Stomach (tissue), 9 donors: ENCODE data around the gene ADD1. TPM values are rescaled to one million over a fixed set of nuclear protein-coding genes. Genes with fewer than 3 reads are reported as not detected.
A peak's percentile ranks its signal among the peaks of the same experiment; 100 is the strongest.

Source experiments
- DNase-seq, 2 donors: peaks; one replicate each; pipeline versions ENCODE4 v3.0.0 to v3.0.0-alpha.2; 2013 to 2019
- H3K27ac ChIP-seq, 5 donors: fragments of 200-600 bp in 4 of 5; sonication (generic) in 4 of 5; one replicate each; pipeline ENCODE4 v1.5.1; 2013 to 2019; ENCODE audit warnings: mild to moderate bottlenecking in 1 of 5, moderate library complexity in 1 of 5
- H3K27me3 ChIP-seq, 3 donors: fragments of 200-600 bp; sonication (generic); one replicate each; pipeline ENCODE4 v1.5.1; 2017 to 2019; ENCODE audit warnings: mixed run types in 1 of 3
- H3K36me3 ChIP-seq, 4 donors: fragments of 200-600 bp; sonication (generic); 1 replicate in 3 of 4; 2 replicates in 1 of 4; pipeline ENCODE4 v1.5.1; 2016 to 2019
- H3K4me1 ChIP-seq, 4 donors: fragments of 200-600 bp; sonication (generic); one replicate each; pipeline ENCODE4 v1.5.1; 2016 to 2019
- H3K4me3 ChIP-seq, 4 donors: fragments of 200-600 bp; sonication (generic) in 3 of 4; one replicate each; pipeline ENCODE4 v1.5.1; 2016 to 2019; ENCODE audit warnings: mild to moderate bottlenecking in 1 of 4
- H3K9me3 ChIP-seq, 4 donors: fragments of 200-600 bp; sonication (generic); one replicate each; pipeline ENCODE4 v1.5.1; 2016 to 2019
- EP300 ChIP-seq: sonication (generic); formaldehyde crosslinking; IDR thresholded peaks from one replicate; pipeline ENCODE4 v1.6.1; 2017; ENCODE audit warnings: antibody characterized with exemption
- POLR2A ChIP-seq, 4 donors: fragments of 450-650 bp; IDR thresholded peaks; one replicate each; pipeline ENCODE4 v1.6.1; 2016; ENCODE audit warnings: antibody characterized with exemption in 4 of 4, control low read depth in 2 of 4, mild to moderate bottlenecking in 1 of 4, moderate library complexity in 1 of 4
- POLR2AphosphoS5 ChIP-seq, 3 donors: sonication (generic); formaldehyde crosslinking; IDR thresholded peaks; one replicate each; pipeline ENCODE4 v1.6.1; 2016; ENCODE audit warnings: antibody characterized with exemption in 3 of 3
- WGBS, 5 donors: extraction: QIAGEN DNeasy Blood & Tissue Kit in 3 of 5; methylation state at CpG; one replicate each; pipeline versions ENCODE4 v1.1.5 to v1.1.7; 2013 to 2018; 5-methylcytosine and 5-hydroxymethylcytosine counted together
- intact Hi-C: fragments of 100-400 bp; cut with DNase I; formaldehyde crosslinking; loops from one replicate; pipeline ENCODE4 v1.15.1; 2023; ENCODE audit warnings: low total_unique reads
- polyA plus RNA-seq, 3 donors: library from polyadenylated mRNA; stranded (reverse); fragments of 200-250 nt; gene quantifications; one replicate each; pipeline ENCODE4 v1.2.3, GENCODE V29; 2013
- total RNA-seq, 5 donors: library from RNA; depleted of rRNA; stranded (reverse); fragments of >200 nt; gene quantifications; one replicate each; pipeline versions ENCODE4 v1.1.0 to v1.2.3, GENCODE V29; 2014 to 2016
- TF ChIP-seq, protein P1 (sequence below), 7 experiments: fragments of 450-650 bp in 4 of 7; fragments of 200-600 bp in 3 of 7; sonication (generic) in 3 of 7; IDR thresholded peaks; one replicate each; pipeline ENCODE4 v1.5.1; 2016 to 2019; ENCODE audit warnings: antibody characterized with exemption in 7 of 7, control low read depth in 2 of 7, mild to moderate bottlenecking in 1 of 7
- donor health status: healthy with polysubstance abuse.
- donor health status: Bipolar disorder and iron deficiency.
- donor health status: healthy.

ADD1 gene
- total and polyA plus RNA-seq, 8 donors, result 103 to 1,174 (median 207) TPM

DNA sequence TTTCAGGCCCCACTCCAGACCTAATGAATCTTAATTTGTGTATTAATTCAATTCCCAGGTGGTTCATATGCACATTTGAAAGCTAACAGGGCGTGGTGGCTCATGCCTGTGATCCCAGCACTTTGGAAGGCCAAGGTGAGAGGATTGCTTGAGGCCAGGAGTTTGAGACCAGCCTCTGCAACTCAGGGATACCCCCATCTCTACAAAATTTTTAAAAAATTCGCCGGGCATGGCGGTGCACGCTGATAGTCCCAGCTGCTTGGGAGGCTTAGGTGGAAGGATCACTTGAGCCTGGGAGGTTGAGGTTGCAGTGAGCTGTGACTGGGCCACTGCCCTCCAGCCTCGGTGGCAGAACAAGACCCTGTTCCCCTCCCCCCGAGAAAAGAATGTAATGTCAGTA lies 31.2 kb downstream of the ADD1 start:
- Histone ChIP-seq H3K4me1 (peaks cover 30 to 87% (median 51%) of the 10 kb centered on the region in 4 donors), H3K27me3 (no peaks in the 10 kb centered on the region), H3K36me3 (peaks cover 17 to 43% (median 34%) of the 10 kb centered on the region in 4 donors), H3K27ac (peak overlapping the region in 1 of 5 donors; percentile 27), H3K9me3 (no peaks in the 10 kb centered on the region), H3K4me3 (no peak overlapping the region)
- no peak for DNase-seq
- TF ChIP-seq, protein P1, sequence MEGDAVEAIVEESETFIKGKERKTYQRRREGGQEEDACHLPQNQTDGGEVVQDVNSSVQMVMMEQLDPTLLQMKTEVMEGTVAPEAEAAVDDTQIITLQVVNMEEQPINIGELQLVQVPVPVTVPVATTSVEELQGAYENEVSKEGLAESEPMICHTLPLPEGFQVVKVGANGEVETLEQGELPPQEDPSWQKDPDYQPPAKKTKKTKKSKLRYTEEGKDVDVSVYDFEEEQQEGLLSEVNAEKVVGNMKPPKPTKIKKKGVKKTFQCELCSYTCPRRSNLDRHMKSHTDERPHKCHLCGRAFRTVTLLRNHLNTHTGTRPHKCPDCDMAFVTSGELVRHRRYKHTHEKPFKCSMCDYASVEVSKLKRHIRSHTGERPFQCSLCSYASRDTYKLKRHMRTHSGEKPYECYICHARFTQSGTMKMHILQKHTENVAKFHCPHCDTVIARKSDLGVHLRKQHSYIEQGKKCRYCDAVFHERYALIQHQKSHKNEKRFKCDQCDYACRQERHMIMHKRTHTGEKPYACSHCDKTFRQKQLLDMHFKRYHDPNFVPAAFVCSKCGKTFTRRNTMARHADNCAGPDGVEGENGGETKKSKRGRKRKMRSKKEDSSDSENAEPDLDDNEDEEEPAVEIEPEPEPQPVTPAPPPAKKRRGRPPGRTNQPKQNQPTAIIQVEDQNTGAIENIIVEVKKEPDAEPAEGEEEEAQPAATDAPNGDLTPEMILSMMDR (IDR thresholded peaks at IDR 0.05), result no peak
- TF ChIP-seq POLR2AphosphoS5 (IDR thresholded peaks at IDR 0.05) (no peak), EP300 (no peak), POLR2A (IDR thresholded peaks at IDR 0.05) (no peak)
- WGBS, 5 donors, result 93 to 98% (median 94%) methylated on average over 7 of the region's 7 CpGs
- intact Hi-C loops, result no loop called here

GRCh38 chr4:2875556-2875955 lies 31.9 kb downstream of the ADD1 start:
- WGBS, 5 donors, result 82 to 90% (median 87%) methylated on average over 3 of the region's 3 CpGs
- intact Hi-C loops, result no loop called here
- peaks cover 19 to 48% (median 38%) of the 10 kb centered on the region in 4 donors for H3K36me3 ChIP-seq
- DNase-seq, result no peak
- H3K4me1 ChIP-seq, result peaks cover 28 to 80% (median 48%) of the 10 kb centered on the region in 4 donors
- H3K27ac ChIP-seq, result no peak overlapping the region
- no peak for TF ChIP-seq EP300
- no peaks in the 10 kb centered on the region for H3K27me3 ChIP-seq
- no peak overlapping the region for H3K4me3 ChIP-seq
- H3K9me3 ChIP-seq, result no peaks in the 10 kb centered on the region

DNA sequence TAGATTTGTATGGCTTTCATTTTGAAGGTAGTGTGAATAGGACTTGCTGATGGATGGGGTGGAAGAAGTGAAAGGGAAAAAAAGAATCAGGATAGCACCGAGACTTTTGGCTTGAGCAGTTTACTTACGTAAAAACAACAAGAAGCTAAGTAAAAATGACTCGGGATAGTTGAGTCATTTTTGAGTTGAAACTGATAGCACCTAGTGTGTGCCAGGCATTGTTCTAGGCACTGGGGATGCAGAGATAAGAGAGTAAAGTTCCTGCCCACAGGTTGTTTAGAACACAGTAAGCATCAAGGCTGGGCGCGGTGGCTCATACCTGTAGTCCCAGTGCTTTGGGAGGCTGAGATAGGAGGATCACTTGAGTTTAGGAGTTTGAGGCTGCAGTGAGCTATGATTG lies 34.7 kb downstream of the ADD1 start:
- intact Hi-C loops, result no loop called here
- peaks cover 14 to 62% (median 36%) of the 10 kb centered on the region in 4 donors for H3K4me1 ChIP-seq
- peaks cover 27 to 62% (median 55%) of the 10 kb centered on the region in 4 donors for H3K36me3 ChIP-seq
- TF ChIP-seq EP300, result no peak
- no peak for TF ChIP-seq POLR2AphosphoS5 (IDR thresholded peaks at IDR 0.05)
- no peak for TF ChIP-seq POLR2A (IDR thresholded peaks at IDR 0.05)
- TF ChIP-seq, protein P1 (IDR thresholded peaks at IDR 0.05), result no peak
- peak overlapping the region in 1 of 5 donors; percentile 12 for H3K27ac ChIP-seq
- no peaks in the 10 kb centered on the region for H3K27me3 ChIP-seq
- no peak for DNase-seq
- no peak overlapping the region for H3K4me3 ChIP-seq
- no peaks in the 10 kb centered on the region for H3K9me3 ChIP-seq
- 80 to 88% (median 84%) methylated on average over 5 of the region's 5 CpGs for WGBS, 5 donors

- intact Hi-C loops, result no loop called here
- H3K27ac ChIP-seq, result peak overlapping the region in 1 of 5 donors; percentile 12
- no peaks in the 10 kb centered on the region for H3K27me3 ChIP-seq
- no peak overlapping the region for H3K4me3 ChIP-seq
- peaks cover 28 to 68% (median 62%) of the 10 kb centered on the region in 4 donors for H3K36me3 ChIP-seq
- peaks cover 11 to 55% (median 29%) of the 10 kb centered on the region in 4 donors for H3K4me1 ChIP-seq
- TF ChIP-seq POLR2A (IDR thresholded peaks at IDR 0.05) (no peak), EP300 (no peak), POLR2AphosphoS5 (IDR thresholded peaks at IDR 0.05) (no peak)
- TF ChIP-seq, protein P1 (IDR thresholded peaks at IDR 0.05), result no peak
- no peaks in the 10 kb centered on the region for H3K9me3 ChIP-seq
- 76 to 83% (median 81%) methylated on average over 5 of the region's 5 CpGs for WGBS, 5 donors
- DNase-seq, result no peak
Observed at GRCh38 chr4:2879026-2879425, 35.4 kb downstream of the ADD1 start.

DNA sequence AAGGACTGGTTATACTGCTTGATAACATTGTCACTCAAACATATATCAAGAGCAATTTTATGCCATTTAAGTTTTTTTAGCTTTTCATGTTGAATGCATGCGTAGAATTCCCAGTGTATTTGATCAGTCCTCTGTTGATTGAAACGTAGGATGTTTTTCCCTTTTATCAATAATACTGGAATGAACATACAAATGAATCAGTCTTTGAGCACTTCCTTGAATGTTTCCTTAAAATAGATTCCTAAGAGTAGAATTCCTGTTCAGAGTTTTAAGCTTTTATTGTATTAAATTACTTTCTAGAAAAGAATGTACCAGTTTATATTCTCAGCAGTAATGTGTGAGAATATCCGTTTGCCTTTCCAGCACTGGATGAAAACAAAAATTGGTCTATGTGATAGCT lies 37.8 kb downstream of the ADD1 start:
- H3K4me1 ChIP-seq, result peaks cover 0 to 39% (median 17%) of the 10 kb centered on the region in 4 donors
- 46 to 64% (median 53%) methylated on average over 3 of the region's 3 CpGs for WGBS, 5 donors
- H3K4me3 ChIP-seq, result no peak overlapping the region
- peak overlapping the region in 3 of 5 donors; percentile 11 to 13 (median 11) for H3K27ac ChIP-seq
- no peaks in the 10 kb centered on the region for H3K27me3 ChIP-seq
- no peak for DNase-seq
- H3K9me3 ChIP-seq, result no peaks in the 10 kb centered on the region
- intact Hi-C loops, result no loop called here
- TF ChIP-seq EP300 (no peak), POLR2A (IDR thresholded peaks at IDR 0.05) (no peak), POLR2AphosphoS5 (IDR thresholded peaks at IDR 0.05) (no peak)
- TF ChIP-seq, protein P1 (IDR thresholded peaks at IDR 0.05), result no peak
- peaks cover 44 to 79% (median 78%) of the 10 kb centered on the region in 4 donors for H3K36me3 ChIP-seq
